HepG2 (cell line): ENCODE data around the gene GLB1L3. TPM values are rescaled to one million over a fixed set of nuclear protein-coding genes. Genes with fewer than 3 reads are reported as not detected.

Source experiments
- ATAC-seq: fragments of 200-7000 bp; cut with Tn5 transposase; 3 replicates; pipeline ENCODE4 v1.9.1; 2020; ENCODE audit warnings: mild to moderate bottlenecking, moderate library complexity
- BruUV-seq: library from RNA; stranded (reverse); fragments of 400-500 nt; replicated peaks from 2 replicates; lab custom pipeline; 2021; lab: Mats Ljungman, UMichigan
- CTCF ChIA-PET: fragments of 300-600 bp; formaldehyde crosslinking; extraction: SDS; loops from one replicate; lab custom pipeline; 2021; ENCODE audit warnings: low total read pairs, inconsistent platforms, low intra/inter-chr PET ratio; lab: Yijun Ruan, JAX
- POLR2A ChIA-PET: fragments of 350-600 bp; sonication (Branson Sonifier 250); formaldehyde crosslinking; loops from one replicate; lab custom pipeline; 2020; ENCODE audit warnings: antibody characterized with exemption, inconsistent platforms; lab: Yijun Ruan, JAX
- DNase-seq: peaks from one replicate; pipeline ENCODE4 v3.0.0-alpha.2; 2015; ENCODE audit warnings: low spot score
- FAIRE-seq: peaks from 3 replicates; lab custom pipeline; 2011; peaks lifted over from hg19 to GRCh38; lab: Jason Lieb, UNC
- H2AFZ ChIP-seq: one replicate; pipeline ENCODE4 v1.6.1; 2011; ENCODE audit warnings: low read length, inconsistent platforms
- H3K27ac ChIP-seq: fragments of 300-600 bp; 3 replicates; pipeline ENCODE4 v1.8.0; 2011; ENCODE audit warnings: mixed run types, mild to moderate bottlenecking, mixed read lengths, low read length, inconsistent platforms; ENCODE audit not compliant: insufficient read depth; ENCODE audit errors: extremely low read length
- H3K27me3 ChIP-seq, 2 experiments: fragments of 200-600 bp in 1 of 2; 2 replicates in 1 of 2; 3 replicates in 1 of 2; pipeline versions ENCODE4 v1.6.0 to v1.8.0; 2011; ENCODE audit warnings: low read length in 2 of 2, mild to moderate bottlenecking in 2 of 2, moderate library complexity in 2 of 2, inconsistent platforms in 1 of 2; ENCODE audit not compliant: insufficient read depth in 2 of 2, control insufficient read depth in 1 of 2
- H3K36me3 ChIP-seq, 2 experiments: fragments of 200-600 bp in 1 of 2; replicated peaks in 1 of 2; 2 replicates in 1 of 2; 3 replicates in 1 of 2; pipeline versions ENCODE4 v1.5.1 to v1.8.0; 2011; ENCODE audit warnings: low read length in 2 of 2, inconsistent platforms in 1 of 2; ENCODE audit not compliant: insufficient read depth in 2 of 2, control insufficient read depth in 1 of 2
- H3K4me1 ChIP-seq: 2 replicates; pipeline ENCODE4 v1.5.1; 2012; ENCODE audit warnings: low read length, inconsistent platforms; ENCODE audit not compliant: insufficient read depth
- H3K4me2 ChIP-seq: 2 replicates; pipeline ENCODE4 v1.6.0; 2011; ENCODE audit warnings: low read depth, low read length, inconsistent platforms
- H3K4me3 ChIP-seq, 3 experiments: fragments of 200-600 bp in 1 of 3; sonication (generic), shearing (Covaris generic) in 1 of 3; replicated peaks in 1 of 3; 2 replicates each; pipeline ENCODE4 v1.5.1; 2011 to 2016; ENCODE audit warnings: low read length in 3 of 3, inconsistent platforms in 2 of 3, low read depth in 2 of 3, mild to moderate bottlenecking in 2 of 3, control low read depth in 1 of 3, mixed read lengths in 1 of 3; ENCODE audit not compliant: insufficient read depth in 1 of 3
- H3K79me2 ChIP-seq: one replicate; pipeline ENCODE4 v1.6.1; 2011; ENCODE audit warnings: low read length, inconsistent platforms; ENCODE audit not compliant: insufficient read depth
- H3K9ac ChIP-seq: 2 replicates; pipeline ENCODE4 v1.6.0; 2011; ENCODE audit warnings: mild to moderate bottlenecking, low read depth, low read length, inconsistent platforms; ENCODE audit not compliant: insufficient read depth
- H3K9me3 ChIP-seq: 2 replicates; pipeline ENCODE4 v1.5.1; 2012; ENCODE audit warnings: mild to moderate bottlenecking, low read length
- H4K20me1 ChIP-seq: 2 replicates; pipeline ENCODE4 v1.6.0; 2011; ENCODE audit warnings: inconsistent platforms, mild to moderate bottlenecking, low read length, moderate library complexity; ENCODE audit not compliant: insufficient read depth
- ARNT2 ChIP-seq: sonication (generic); formaldehyde crosslinking; IDR thresholded peaks from 2 replicates; pipeline ENCODE4 v1.8.0; 2022; ENCODE audit warnings: mild to moderate bottlenecking, low read depth, missing genetic modification reagents, moderate library complexity
- FLYWCH1 ChIP-seq: sonication (generic); formaldehyde crosslinking; IDR thresholded peaks from 2 replicates; pipeline ENCODE4 v1.8.1; 2023; ENCODE audit warnings: mild to moderate bottlenecking, missing genetic modification reagents
- GLMP ChIP-seq: sonication (generic); formaldehyde crosslinking; IDR thresholded peaks from 2 replicates; pipeline ENCODE4 v1.9.0; 2021; ENCODE audit warnings: missing genetic modification reagents, mild to moderate bottlenecking, borderline replicate concordance
- MNT ChIP-seq: fragments of 450-650 bp; IDR thresholded peaks from 2 replicates; pipeline ENCODE4 v1.6.1; 2016
- RERE ChIP-seq: IDR thresholded peaks from 2 replicates; pipeline ENCODE4 v1.6.1; 2016; ENCODE audit warnings: low read depth, missing genetic modification reagents, missing compliant biosample characterization
- ZFAT ChIP-seq: sonication (generic); formaldehyde crosslinking; conservative IDR thresholded peaks from 2 replicates; pipeline ENCODE4 v1.8.1; 2023; ENCODE audit warnings: missing genetic modification reagents, inconsistent platforms
- ZFP90 ChIP-seq: sonication (generic); formaldehyde crosslinking; IDR thresholded peaks from 2 replicates; pipeline ENCODE4 v1.8.0; 2022; ENCODE audit warnings: missing genetic modification reagents, mild to moderate bottlenecking, inconsistent platforms, borderline replicate concordance
- ZNF446 ChIP-seq: sonication (generic); formaldehyde crosslinking; IDR thresholded peaks from 2 replicates; pipeline ENCODE4 v1.5.0; 2020; ENCODE audit warnings: mild to moderate bottlenecking, missing genetic modification reagents
- WGBS: methylation state at CpG from one replicate; pipeline ENCODE4 v1.1.6; 2017; ENCODE audit warnings: low lambda C conversion rate; 5-methylcytosine and 5-hydroxymethylcytosine counted together
- in situ Hi-C: cut with HindIII; loops from 2 replicates; pipeline ENCODE4 v1.10.0; 2017; ENCODE audit warnings: low pct_unique_long_range_greater_than_20kb; ENCODE audit not compliant: extremely low pct_ligation_motif_present
- intact Hi-C: fragments of 100-400 bp; cut with micrococcal nuclease; formaldehyde crosslinking; loops from one replicate; pipeline ENCODE4 v1.10.0; 2022; ENCODE audit not compliant: unreplicated experiment
- polyA plus RNA-seq, 8 experiments: library from polyadenylated mRNA; depleted of rRNA in 3 of 8; stranded (reverse) in 7 of 8; unstranded in 1 of 8; fragments of >200 nt; fragmentation: Illumina TruSeq in 4 of 8; extraction: Trizol in 4 of 8; gene quantifications; 2 replicates each; pipeline versions ENCODE4 v1.2.1 to v1.2.3, GENCODE V29; 2011 to 2016; ENCODE audit warnings: low read depth in 4 of 8, missing spikeins in 1 of 8, mixed read lengths in 1 of 8; ENCODE audit not compliant: insufficient read depth in 1 of 8
- total RNA-seq, 5 experiments: library from RNA; depleted of rRNA; stranded (reverse); fragments of >200 nt; fragmentation: Illumina TruSeq; extraction: Trizol; gene quantifications; 2 replicates each; pipeline ENCODE4 v1.2.3, GENCODE V29; 2016; ENCODE audit warnings: low read depth in 1 of 5

Gene GLB1L3
- total and polyA plus RNA-seq, 2 of the 13 experiments (the other 11 are each of a cell fraction or from before 2014, with no cell fraction given), result not detected

GRCh38 chr11:134266841-134267251 lies 9.3 kb upstream of the GLB1L3 start (continued):
- TF ChIP-seq GLMP (no peak), FLYWCH1 (CRISPR knock-in tag) (no peak), ZFAT (CRISPR knock-in tag) (no peak), ARNT2 (no peak), ZFP90 (no peak), RERE (CRISPR knock-in tag) (no peak)

- Histone ChIP-seq H3K9ac (no peak overlapping the region), H3K27me3 (peaks cover 0 to 5% of the 10 kb centered on the region in 2 experiments; a peak in 1 of 5 replicates), H3K9me3 (no peaks in the 10 kb centered on the region), H3K4me1 (peaks cover 11% of the 10 kb centered on the region), H4K20me1 (no peaks in the 10 kb centered on the region), H2AFZ (no peak overlapping the region), H3K79me2 (no peaks in the 10 kb centered on the region), H3K36me3 (peaks cover 2 to 9% of the 10 kb centered on the region in 2 experiments; a peak in 2 of 5 replicates), H3K27ac (no peak overlapping the region), H3K4me2 (no peak overlapping the region), H3K4me3 (no peak overlapping the region)
- in situ Hi-C loops (no loop called here), intact Hi-C loops (no loop called here)
- FAIRE-seq (no peak), ATAC-seq (no peak), DNase-seq (no peak)
- no TSS peak for BruUV-seq
- WGBS, result 51% methylated on average over 5 of the region's 5 CpGs
- POLR2A ChIA-PET, result no interaction called here
- no peak for TF ChIP-seq ZNF446 (CRISPR knock-in tag)
- 0 out of 2 replicates have a peak, but pooled peaks have one; percentile 12 for TF ChIP-seq MNT
- CTCF ChIA-PET, result no interaction called here
Measured at GRCh38 chr11:134267461-134267860, 8.7 kb upstream of the GLB1L3 start.
